Measurements from ENCODE around the gene KLHL30.

Gene KLHL30

DNA sequence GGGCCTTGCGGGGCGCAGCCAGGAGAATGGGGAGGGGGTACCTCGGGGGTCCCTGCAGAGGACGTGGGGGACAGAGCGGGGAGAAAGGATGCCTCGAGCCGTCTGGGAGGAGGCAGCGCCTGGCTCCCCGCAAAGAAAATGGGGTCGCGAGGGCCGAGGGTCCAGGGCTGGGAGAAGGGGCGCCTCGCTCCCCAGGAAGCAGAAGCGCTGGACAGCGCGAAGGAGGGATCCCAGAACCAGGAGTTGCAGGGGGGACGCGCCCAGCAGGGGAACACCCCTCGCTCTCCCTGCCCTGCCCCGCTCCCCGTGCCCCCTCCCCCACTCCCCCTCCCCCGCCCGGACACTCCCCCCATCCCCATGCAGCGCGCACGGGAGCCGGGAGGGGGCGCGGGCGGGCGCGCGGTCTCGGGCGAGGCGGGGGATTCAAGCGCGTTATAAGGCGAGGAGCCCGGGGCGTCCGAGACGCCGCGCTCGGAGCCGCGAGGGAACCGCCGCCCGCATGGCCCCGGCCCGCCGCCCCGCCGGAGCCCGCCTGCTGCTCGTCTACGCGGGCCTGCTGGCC lies 20.1 kb downstream of the KLHL30 start, which contains the start of gene ERFE:
Gene ERFE (plus strand): TSS at position 462 of the 562 bp plus-strand sequence. CDS start 38 bp downstream, at position 500.
- TF ChIP-seq POLR2AphosphoS5 (IDR thresholded peaks at IDR 0.05; ENCODE audit: low read depth, low read length) (no peak), FOXP2 (optimal IDR thresholded peaks at IDR 0.05; ENCODE audit: borderline replicate concordance, extremely low read depth, extremely low read length, insufficient read depth) (no peak), SIN3A (IDR thresholded peaks at IDR 0.05; ENCODE audit: borderline replicate concordance, insufficient read depth, low read length) (no peak), TAF1 (IDR thresholded peaks at IDR 0.05; ENCODE audit: borderline replicate concordance, insufficient read depth, low read length) (no peak)

DNA sequence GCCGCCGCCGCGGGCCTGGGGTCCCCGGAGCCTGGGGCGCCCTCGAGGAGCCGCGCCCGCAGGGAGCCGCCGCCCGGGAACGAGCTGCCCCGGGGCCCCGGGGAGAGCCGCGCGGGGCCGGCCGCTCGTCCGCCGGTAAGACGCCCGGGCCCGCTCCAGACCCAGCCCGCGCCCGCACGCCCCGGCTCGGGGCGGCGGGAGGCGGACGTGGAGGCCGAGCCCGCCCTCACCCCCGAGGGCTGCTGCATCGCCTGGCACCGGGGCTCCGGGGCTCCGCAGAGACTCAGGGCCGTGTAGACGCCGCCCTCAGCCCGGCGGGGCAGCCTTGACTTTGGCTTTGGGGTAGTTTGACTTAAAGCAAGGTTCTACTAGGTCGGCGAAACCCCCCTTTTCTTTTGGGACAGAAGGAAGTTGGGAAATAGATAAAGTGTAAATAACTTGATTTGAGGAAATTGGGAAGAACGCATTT lies 20.6 kb downstream of the KLHL30 start:
- TF ChIP-seq POLR2AphosphoS5 (IDR thresholded peaks at IDR 0.05; ENCODE audit: low read depth, low read length) = no peak
- TF ChIP-seq SIN3A (IDR thresholded peaks at IDR 0.05; ENCODE audit: borderline replicate concordance, insufficient read depth, low read length) = no peak
- no peak for TF ChIP-seq FOXP2 (optimal IDR thresholded peaks at IDR 0.05; ENCODE audit: borderline replicate concordance, extremely low read depth, extremely low read length, insufficient read depth)
- TF ChIP-seq, protein P1, sequence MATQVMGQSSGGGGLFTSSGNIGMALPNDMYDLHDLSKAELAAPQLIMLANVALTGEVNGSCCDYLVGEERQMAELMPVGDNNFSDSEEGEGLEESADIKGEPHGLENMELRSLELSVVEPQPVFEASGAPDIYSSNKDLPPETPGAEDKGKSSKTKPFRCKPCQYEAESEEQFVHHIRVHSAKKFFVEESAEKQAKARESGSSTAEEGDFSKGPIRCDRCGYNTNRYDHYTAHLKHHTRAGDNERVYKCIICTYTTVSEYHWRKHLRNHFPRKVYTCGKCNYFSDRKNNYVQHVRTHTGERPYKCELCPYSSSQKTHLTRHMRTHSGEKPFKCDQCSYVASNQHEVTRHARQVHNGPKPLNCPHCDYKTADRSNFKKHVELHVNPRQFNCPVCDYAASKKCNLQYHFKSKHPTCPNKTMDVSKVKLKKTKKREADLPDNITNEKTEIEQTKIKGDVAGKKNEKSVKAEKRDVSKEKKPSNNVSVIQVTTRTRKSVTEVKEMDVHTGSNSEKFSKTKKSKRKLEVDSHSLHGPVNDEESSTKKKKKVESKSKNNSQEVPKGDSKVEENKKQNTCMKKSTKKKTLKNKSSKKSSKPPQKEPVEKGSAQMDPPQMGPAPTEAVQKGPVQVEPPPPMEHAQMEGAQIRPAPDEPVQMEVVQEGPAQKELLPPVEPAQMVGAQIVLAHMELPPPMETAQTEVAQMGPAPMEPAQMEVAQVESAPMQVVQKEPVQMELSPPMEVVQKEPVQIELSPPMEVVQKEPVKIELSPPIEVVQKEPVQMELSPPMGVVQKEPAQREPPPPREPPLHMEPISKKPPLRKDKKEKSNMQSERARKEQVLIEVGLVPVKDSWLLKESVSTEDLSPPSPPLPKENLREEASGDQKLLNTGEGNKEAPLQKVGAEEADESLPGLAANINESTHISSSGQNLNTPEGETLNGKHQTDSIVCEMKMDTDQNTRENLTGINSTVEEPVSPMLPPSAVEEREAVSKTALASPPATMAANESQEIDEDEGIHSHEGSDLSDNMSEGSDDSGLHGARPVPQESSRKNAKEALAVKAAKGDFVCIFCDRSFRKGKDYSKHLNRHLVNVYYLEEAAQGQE (IDR thresholded peaks at IDR 0.05; ENCODE audit: insufficient read depth in 1 of 2, low read depth in 2 of 2, low read length in 2 of 2) = no peak
- no peak for TF ChIP-seq TAF1 (IDR thresholded peaks at IDR 0.05; ENCODE audit: borderline replicate concordance, insufficient read depth, low read length)

DNA sequence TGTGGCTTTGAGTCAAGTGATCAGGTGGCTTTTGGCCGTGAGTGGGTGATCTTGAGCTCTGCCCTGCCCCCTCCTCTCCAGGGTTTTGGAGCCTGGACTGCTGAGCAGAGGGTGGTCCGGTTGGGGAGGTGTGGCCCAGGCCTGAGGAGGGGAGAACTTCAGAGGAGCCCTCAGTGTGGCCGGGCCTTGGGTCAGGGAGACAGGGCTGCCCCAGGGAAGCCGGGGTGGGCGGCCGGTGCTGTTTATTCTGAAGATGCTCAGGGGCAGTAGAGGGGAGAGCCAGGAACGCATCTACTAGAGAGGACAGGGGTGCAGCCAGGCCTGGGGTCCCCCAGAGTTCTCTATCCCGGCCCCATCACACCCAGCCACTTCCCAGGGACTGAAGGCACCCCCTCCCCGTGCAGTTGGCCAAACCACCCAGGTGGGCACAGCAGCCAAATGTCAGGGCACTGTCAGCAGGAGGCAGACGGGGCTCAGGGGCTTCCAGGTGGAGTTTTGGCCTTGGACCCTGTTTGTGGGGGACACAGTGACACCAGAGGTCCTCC lies 21.3 kb downstream of the KLHL30 start:
- TF ChIP-seq, protein P1 (IDR thresholded peaks at IDR 0.05; ENCODE audit: insufficient read depth in 1 of 2, low read depth in 2 of 2, low read length in 2 of 2) = no peak
- TF ChIP-seq FOXP2 (optimal IDR thresholded peaks at IDR 0.05; ENCODE audit: borderline replicate concordance, extremely low read depth, extremely low read length, insufficient read depth) (no peak), TAF1 (IDR thresholded peaks at IDR 0.05; ENCODE audit: borderline replicate concordance, insufficient read depth, low read length) (no peak), SIN3A (IDR thresholded peaks at IDR 0.05; ENCODE audit: borderline replicate concordance, insufficient read depth, low read length) (no peak), POLR2AphosphoS5 (IDR thresholded peaks at IDR 0.05; ENCODE audit: low read depth, low read length) (no peak)

DNA sequence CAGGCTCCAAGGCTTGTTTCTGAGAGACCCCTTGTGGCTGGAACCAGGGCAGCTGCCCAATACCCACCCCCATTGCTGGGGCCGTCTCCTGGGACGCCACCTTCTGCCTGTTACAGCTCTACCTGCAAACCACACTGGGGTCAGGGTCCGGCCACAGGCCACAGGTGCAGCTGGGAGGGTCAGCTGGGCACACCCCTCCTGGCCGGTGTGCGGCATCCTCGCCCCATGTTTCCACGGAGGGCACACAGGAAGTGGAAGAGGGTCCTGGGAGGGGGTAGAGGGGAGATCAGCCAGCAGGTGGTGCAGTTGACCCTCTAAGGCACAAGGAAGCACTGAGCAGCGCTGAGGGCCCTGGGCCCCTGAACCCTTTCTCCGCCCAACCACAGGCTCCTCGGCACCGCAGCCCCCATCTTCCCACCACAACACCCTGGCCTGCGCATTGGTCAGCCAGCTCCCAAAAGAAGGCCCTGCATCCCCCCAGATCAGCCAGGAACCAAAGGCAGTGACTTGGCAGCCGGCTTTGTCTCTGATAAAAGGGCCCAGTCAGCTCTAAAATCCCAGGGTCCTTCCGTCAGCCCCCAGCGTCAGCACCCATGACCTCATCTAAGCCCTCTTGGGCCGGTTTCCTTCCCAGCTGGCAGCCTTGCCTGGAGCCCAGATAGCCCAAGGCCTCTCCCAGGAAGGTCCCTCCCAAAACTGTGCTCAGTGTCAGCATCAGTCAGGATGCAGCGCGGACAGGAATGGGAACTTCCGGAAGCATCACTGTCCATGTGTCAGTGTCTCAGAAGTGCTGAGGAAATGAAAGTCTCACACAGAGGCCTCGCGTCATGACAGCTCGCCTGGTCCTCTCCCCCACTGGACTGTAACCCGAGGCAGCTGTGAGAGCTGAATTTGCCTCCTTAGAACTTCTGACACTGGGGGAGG lies 22.0 kb downstream of the KLHL30 start:
- TF ChIP-seq FOXP2 (optimal IDR thresholded peaks at IDR 0.05; ENCODE audit: borderline replicate concordance, extremely low read depth, extremely low read length, insufficient read depth) (no peak), POLR2AphosphoS5 (IDR thresholded peaks at IDR 0.05; ENCODE audit: low read depth, low read length) (no peak), SIN3A (IDR thresholded peaks at IDR 0.05; ENCODE audit: borderline replicate concordance, insufficient read depth, low read length) (no peak), TAF1 (IDR thresholded peaks at IDR 0.05; ENCODE audit: borderline replicate concordance, insufficient read depth, low read length) (no peak)
- TF ChIP-seq, protein P1 (IDR thresholded peaks at IDR 0.05; ENCODE audit: insufficient read depth in 1 of 2, low read depth in 2 of 2, low read length in 2 of 2) = no peak

Measured in PFSK-1 (cell line).